DOHH2 (cell line): ENCODE results near the gene TPCN2.

Source experiments
- H3F3A ChIP-seq: fragments of 200-600 bp; sonication (generic), shearing (Covaris generic); 2 replicates; pipeline ENCODE4 v1.6.0; 2016; ENCODE audit warnings: antibody characterized with exemption, mild to moderate bottlenecking; ENCODE audit not compliant: control insufficient read depth, insufficient read depth
- H3K27ac ChIP-seq: fragments of 200-600 bp; sonication (generic); 2 replicates; pipeline ENCODE4 v1.5.1; 2014; ENCODE audit warnings: low read depth, mild to moderate bottlenecking, low read length, moderate library complexity
- H3K27me3 ChIP-seq: fragments of 200-600 bp; sonication (generic); 2 replicates; pipeline ENCODE4 v1.6.1; 2014; ENCODE audit warnings: mild to moderate bottlenecking, low read length, mixed read lengths; ENCODE audit not compliant: control insufficient read depth
- H3K36me3 ChIP-seq: fragments of 200-600 bp; sonication (generic); 2 replicates; pipeline ENCODE4 v1.6.1; 2014; ENCODE audit warnings: mild to moderate bottlenecking, low read length, moderate library complexity, mixed read lengths; ENCODE audit not compliant: control insufficient read depth
- H3K4me1 ChIP-seq: fragments of 200-600 bp; sonication (generic); 2 replicates; pipeline ENCODE4 v1.6.1; 2014; ENCODE audit warnings: mild to moderate bottlenecking, low read length, mixed read lengths; ENCODE audit not compliant: control insufficient read depth
- H3K4me2 ChIP-seq: fragments of 200-600 bp; sonication (generic); 2 replicates; pipeline ENCODE4 v1.6.0; 2014; ENCODE audit warnings: mild to moderate bottlenecking, low read length, moderate library complexity
- H3K4me3 ChIP-seq: fragments of 200-600 bp; sonication (generic); 2 replicates; pipeline ENCODE4 v1.5.1; 2014; ENCODE audit warnings: mild to moderate bottlenecking, low read length, mixed read lengths
- H3K79me2 ChIP-seq: fragments of 200-600 bp; sonication (generic); 2 replicates; pipeline ENCODE4 v1.6.1; 2014; ENCODE audit warnings: mild to moderate bottlenecking, low read length, mixed read lengths; ENCODE audit not compliant: control insufficient read depth
- H3K9me2 ChIP-seq: fragments of 200-600 bp; sonication (generic); replicated peaks from 2 replicates; pipeline ENCODE4 v1.6.1; 2014; ENCODE audit warnings: mild to moderate bottlenecking, low read length, mixed read lengths; ENCODE audit not compliant: control insufficient read depth
- H3K9me3 ChIP-seq: fragments of 200-600 bp; sonication (generic); 2 replicates; pipeline ENCODE4 v1.6.1; 2014; ENCODE audit warnings: antibody characterized with exemption, low read length, mixed read lengths; ENCODE audit not compliant: control insufficient read depth, insufficient read depth
- H4K20me1 ChIP-seq: fragments of 200-600 bp; sonication (generic); 2 replicates; pipeline ENCODE4 v1.6.0; 2014; ENCODE audit warnings: low read depth, mild to moderate bottlenecking, antibody characterized with exemption, low read length, moderate library complexity; ENCODE audit not compliant: control insufficient read depth, insufficient read depth
- CTCF ChIP-seq: fragments of 200-600 bp; sonication (generic); IDR thresholded peaks from one replicate; pipeline ENCODE4 v1.5.1; 2014; ENCODE audit warnings: antibody characterized with exemption, mild to moderate bottlenecking, low read depth, low read length; ENCODE audit not compliant: poor library complexity, severe bottlenecking
- EZH2phosphoT487 ChIP-seq: fragments of 200-600 bp; sonication (generic); IDR thresholded peaks from 2 replicates; pipeline ENCODE4 v1.6.1; 2017; ENCODE audit warnings: borderline replicate concordance, mild to moderate bottlenecking, antibody characterized with exemption, low read length, moderate library complexity, mixed read lengths

Gene TPCN2

GRCh38 chr11:69155302-69156234 lies 106.8 kb downstream of the TPCN2 start, which contains the start of gene SMIM38:
Gene SMIM38 (plus strand): TSS chr11:69155935. CDS start chr11:69157847, 1,912 bp downstream.
- no peaks in the 10 kb centered on the region for H3K4me1 ChIP-seq
- no peaks in the 10 kb centered on the region for H3K27me3 ChIP-seq
- H3K9me3 ChIP-seq: no peaks in the 10 kb centered on the region
- no peaks in the 10 kb centered on the region for H3K79me2 ChIP-seq
- H3K4me2 ChIP-seq: no peak within 1 kb of the TSS
- H3K36me3 ChIP-seq: no peaks in the 10 kb centered on the region
- H3K27ac ChIP-seq: no peak within 1 kb of the TSS
- no peaks in the 10 kb centered on the region for H4K20me1 ChIP-seq
- no peak within 1 kb of the TSS for H3K4me3 ChIP-seq
- no peaks in the 10 kb centered on the region for H3K9me2 ChIP-seq
- H3F3A ChIP-seq: no peaks in the 10 kb centered on the region
- TF ChIP-seq EZH2phosphoT487 (no peak), CTCF (no peak)

GRCh38 chr11:69156235-69156639 lies 107.5 kb downstream of the TPCN2 start:
- H4K20me1 ChIP-seq: no peaks in the 10 kb centered on the region
- H3K9me3 ChIP-seq: no peaks in the 10 kb centered on the region
- no peaks in the 10 kb centered on the region for H3K9me2 ChIP-seq
- no peaks in the 10 kb centered on the region for H3K27me3 ChIP-seq
- H3F3A ChIP-seq: no peaks in the 10 kb centered on the region
- H3K27ac ChIP-seq: no peak overlapping the region
- no peaks in the 10 kb centered on the region for H3K36me3 ChIP-seq
- H3K4me2 ChIP-seq: no peak overlapping the region
- no peaks in the 10 kb centered on the region for H3K4me1 ChIP-seq
- no peaks in the 10 kb centered on the region for H3K79me2 ChIP-seq
- H3K4me3 ChIP-seq: no peak overlapping the region
- no peak for TF ChIP-seq CTCF
- no peak for TF ChIP-seq EZH2phosphoT487

- Histone ChIP-seq H3F3A (no peaks in the 10 kb centered on the region), H4K20me1 (no peaks in the 10 kb centered on the region), H3K4me3 (no peak overlapping the region), H3K79me2 (no peaks in the 10 kb centered on the region), H3K27me3 (no peaks in the 10 kb centered on the region), H3K27ac (no peak overlapping the region), H3K36me3 (no peaks in the 10 kb centered on the region), H3K9me2 (no peaks in the 10 kb centered on the region), H3K4me2 (no peak overlapping the region), H3K9me3 (no peaks in the 10 kb centered on the region), H3K4me1 (no peaks in the 10 kb centered on the region)
- TF ChIP-seq EZH2phosphoT487: no peak
- TF ChIP-seq CTCF: no peak
These were observed 108.0 kb downstream of the TPCN2 start for GRCh38 chr11:69156673-69157155.
